CD14-positive monocyte (primary cell): Measurements from ENCODE around the gene ZYG11A. TPM values are rescaled to one million over a fixed set of nuclear protein-coding genes. Genes with fewer than 3 reads are reported as not detected.
A peak's percentile ranks its signal among the peaks of the same experiment; 100 is the strongest.
"Not testable (repeated sequence)": the region's sequence is repeated elsewhere in the genome, so short reads cannot be mapped to it uniquely, and the experiment has no call there.

Experiments used
- DNase-seq, 3 donors: peaks; one replicate each; pipeline ENCODE4 v3.0.0-alpha.2; 2011 to 2022
- H2AFZ ChIP-seq: 2 replicates; pipeline ENCODE4 v1.6.0; 2012; ENCODE audit warnings: mild to moderate bottlenecking, low read depth, low read length, inconsistent platforms; ENCODE audit not compliant: insufficient read depth, poor library complexity, severe bottlenecking
- H3K27ac ChIP-seq, 2 donors: 1 replicate in 1 of 2; 2 replicates in 1 of 2; pipeline ENCODE4 v1.5.1; 2012 to 2013; ENCODE audit warnings: low read length in 2 of 2, control low read depth in 1 of 2, inconsistent platforms in 1 of 2, low read depth in 1 of 2, mild to moderate bottlenecking in 1 of 2
- H3K27me3 ChIP-seq, 2 donors: one replicate each; pipeline versions ENCODE4 v1.6.0 to v1.6.1; 2011 to 2013; ENCODE audit warnings: low read length in 2 of 2; ENCODE audit not compliant: control insufficient read depth in 2 of 2, insufficient read depth in 2 of 2
- H3K36me3 ChIP-seq, 2 donors: replicated peaks in 1 of 2; 1 replicate in 1 of 2; 2 replicates in 1 of 2; pipeline versions ENCODE4 v1.5.1 to v1.6.1; 2012 to 2013; ENCODE audit warnings: low read length in 2 of 2, control low read depth in 1 of 2, inconsistent platforms in 1 of 2, mild to moderate bottlenecking in 1 of 2; ENCODE audit not compliant: insufficient read depth in 2 of 2, control insufficient read depth in 1 of 2
- H3K4me1 ChIP-seq, 2 donors: 1 replicate in 1 of 2; 2 replicates in 1 of 2; pipeline versions ENCODE4 v1.5.1 to v1.6.1; 2012 to 2013; ENCODE audit warnings: low read length in 2 of 2, control low read depth in 1 of 2, inconsistent platforms in 1 of 2, mild to moderate bottlenecking in 1 of 2, moderate library complexity in 1 of 2; ENCODE audit not compliant: insufficient read depth in 2 of 2, control insufficient read depth in 1 of 2
- H3K4me2 ChIP-seq: replicated peaks from 2 replicates; pipeline ENCODE3; 2012; ENCODE audit warnings: low read length, moderate library complexity, mild to moderate bottlenecking; ENCODE audit not compliant: poor library complexity, severe bottlenecking; ENCODE audit errors: extremely low read depth
- H3K4me3 ChIP-seq, 3 experiments: fragments of 200-600 bp in 1 of 3; sonication (generic) in 1 of 3; replicated peaks in 1 of 3; 1 replicate in 2 of 3; 2 replicates in 1 of 3; pipeline ENCODE4 v1.5.1; 2011 to 2013; ENCODE audit warnings: low read length in 3 of 3, mild to moderate bottlenecking in 3 of 3, control low read depth in 2 of 3, low read depth in 2 of 3, inconsistent platforms in 1 of 3, moderate library complexity in 1 of 3
- H3K79me2 ChIP-seq: 2 replicates; pipeline ENCODE4 v1.6.0; 2012; ENCODE audit warnings: mild to moderate bottlenecking, control low read depth, inconsistent platforms, low read length, moderate library complexity; ENCODE audit not compliant: insufficient read depth
- H3K9ac ChIP-seq: 2 replicates; pipeline ENCODE4 v1.6.0; 2017; ENCODE audit warnings: low read length, mild to moderate bottlenecking; ENCODE audit not compliant: insufficient read depth, poor library complexity, severe bottlenecking
- H3K9me3 ChIP-seq, 2 donors: replicated peaks in 1 of 2; 1 replicate in 1 of 2; 2 replicates in 1 of 2; pipeline versions ENCODE4 v1.5.1 to v1.6.1; 2012 to 2013; ENCODE audit warnings: low read length in 2 of 2, control low read depth in 1 of 2; ENCODE audit not compliant: control insufficient read depth in 1 of 2, insufficient read depth in 1 of 2
- H4K20me1 ChIP-seq: 2 replicates; pipeline ENCODE4 v1.6.0; 2012; ENCODE audit warnings: mild to moderate bottlenecking, low read length, control low read depth, moderate library complexity; ENCODE audit not compliant: insufficient read depth
- H3K27ac Mint-ChIP-seq, 7 donors: one replicate each; pipeline ENCODE4 v1.8.0; 2020; ENCODE audit warnings: mild to moderate bottlenecking in 7 of 7, mixed read lengths in 7 of 7, moderate library complexity in 6 of 7, inconsistent platforms in 2 of 7
- H3K27me3 Mint-ChIP-seq, 3 donors: one replicate each; pipeline ENCODE4 v1.8.0; 2021 to 2022; ENCODE audit warnings: low read depth in 3 of 3, mild to moderate bottlenecking in 3 of 3, mixed read lengths in 3 of 3, moderate library complexity in 3 of 3, inconsistent platforms in 1 of 3
- H3K36me3 Mint-ChIP-seq, 2 donors: one replicate each; pipeline ENCODE4 v1.8.0; 2020; ENCODE audit warnings: mixed read lengths in 2 of 2, inconsistent platforms in 1 of 2, mild to moderate bottlenecking in 1 of 2
- H3K4me1 Mint-ChIP-seq: one replicate; pipeline ENCODE4 v1.8.0; 2020; ENCODE audit warnings: mild to moderate bottlenecking, mixed read lengths
- H3K4me3 Mint-ChIP-seq, 2 donors: one replicate each; pipeline ENCODE4 v1.8.0; 2020; ENCODE audit warnings: mild to moderate bottlenecking in 2 of 2, mixed read lengths in 2 of 2, moderate library complexity in 1 of 2
- H3K9me3 Mint-ChIP-seq, 7 donors: one replicate each; pipeline ENCODE4 v1.8.0; 2020 to 2022; ENCODE audit warnings: mixed read lengths in 7 of 7, mild to moderate bottlenecking in 6 of 7, moderate library complexity in 6 of 7, inconsistent platforms in 2 of 7
- WGBS: methylation state at CpG from one replicate; pipeline ENCODE4 v1.1.5; 2013; ENCODE audit warnings: missing lambda C conversion rate; ENCODE audit not compliant: insufficient coverage; 5-methylcytosine and 5-hydroxymethylcytosine counted together
- intact Hi-C, 2 donors: fragments of 100-400 bp; cut with micrococcal nuclease; formaldehyde crosslinking; loops; one replicate each; pipeline versions ENCODE4 v1.15.0 to v1.15.1; 2023
- polyA minus RNA-seq: library from RNA; depleted of rRNA, polyadenylated mRNA; stranded (reverse); fragments of >200 nt; gene quantifications from 2 replicates; pipeline ENCODE4 v1.2.3, GENCODE V29; 2012
- polyA plus RNA-seq, 3 donors: library from polyadenylated mRNA; depleted of rRNA in 1 of 3; unstranded in 2 of 3; stranded (reverse) in 1 of 3; fragments of 300-500 nt in 2 of 3; fragments of >200 nt in 1 of 3; fragmentation: Illumina TruSeq in 2 of 3; gene quantifications; 1 replicate in 2 of 3; 2 replicates in 1 of 3; pipeline ENCODE4 v1.2.3, GENCODE V29; 2012 to 2021
- total RNA-seq, 12 experiments: library from RNA in 1 of 12; stranded (reverse) in 1 of 12; fragments of 120-200 nt in 1 of 12; gene quantifications; one replicate each; pipeline ENCODE4 v1.2.4 and lab custom pipeline; 2013 to 2026; ENCODE audit warnings: mixed read lengths in 6 of 12, inconsistent platforms in 1 of 12
- TF ChIP-seq, protein P1 (sequence below): fragments of 200-600 bp; IDR thresholded peaks from one replicate; pipeline ENCODE4 v1.8.0; 2022; ENCODE audit warnings: antibody characterized with exemption, mild to moderate bottlenecking

Gene ZYG11A
- 0.02 TPM for total RNA-seq (2013)
- polyA plus RNA-seq (not detected), polyA minus RNA-seq (not detected in 2 replicates), total RNA-seq (lab: John Stamatoyannopoulos, UW) (0 to 1.5 (median 0.04) reads per million in 11 experiments)

DNA sequence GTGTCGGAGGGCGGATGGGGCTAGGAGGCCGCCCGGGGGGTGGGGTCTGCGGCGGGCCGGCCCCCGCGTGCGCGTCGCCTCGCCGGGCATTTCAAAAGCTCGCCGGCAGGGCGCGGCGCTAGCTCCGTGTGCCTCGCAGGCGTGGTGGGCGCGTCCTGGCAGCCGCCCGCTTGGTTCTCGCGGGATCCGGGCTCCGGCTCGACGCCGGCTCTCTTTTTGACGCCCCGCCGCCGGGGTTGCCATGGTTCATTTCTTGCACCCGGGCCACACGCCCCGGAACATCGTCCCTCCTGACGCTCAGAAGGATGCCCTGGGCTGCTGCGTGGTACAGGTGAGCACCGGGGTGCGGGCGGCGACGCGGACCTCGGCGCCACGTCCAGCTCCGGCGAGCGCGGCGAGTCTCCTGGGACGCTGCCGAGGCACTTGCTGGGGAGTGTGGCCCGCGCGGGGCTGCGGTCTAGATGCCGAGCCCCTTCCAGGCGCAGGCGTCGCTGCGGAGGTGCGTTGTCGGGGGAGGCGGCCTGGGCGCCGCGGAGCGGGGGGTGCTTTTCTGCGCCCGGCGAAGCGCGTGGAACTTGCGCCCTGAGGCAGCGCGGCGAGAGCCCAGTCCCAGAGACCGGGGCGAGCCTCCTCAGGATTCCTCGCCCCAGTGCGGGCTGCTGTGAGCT is at the start of gene ZYG11A:
ZYG11A (plus strand) TSS at position 118 of the 668 bp plus-strand sequence; CDS start at position 242, 124 bp downstream.
- Histone ChIP-seq H2AFZ (peak within 1 kb of the TSS; percentile 70), H3K9me3 (no peaks in the 10 kb centered on the region), H3K36me3 (no peaks in the 10 kb centered on the region), H4K20me1 (no peaks in the 10 kb centered on the region), H3K79me2 (no peaks in the 10 kb centered on the region), H3K4me1 (peaks cover 6 to 11% of the 10 kb centered on the region in 2 donors), H3K4me3 (peak within 1 kb of the TSS; percentile 1 to 68 (median 5)), H3K9ac (peak within 1 kb of the TSS; percentile 25), H3K27ac (no peak within 1 kb of the TSS), H3K4me2 (peak within 1 kb of the TSS; percentile 73), H3K27me3 (peaks cover 39 to 57% of the 10 kb centered on the region in 2 donors)
- Mint-ChIP-seq H3K4me3 (peak within 1 kb of the TSS; percentile 74 to 87), H3K9me3 (peaks cover 0 to 21% (median 7%) of the 10 kb centered on the region in 7 donors), H3K36me3 (peaks cover 0 to 3% of the 10 kb centered on the region in 2 donors), H3K4me1 (peaks cover 17% of the 10 kb centered on the region), H3K27me3 (peaks cover 45 to 70% (median 63%) of the 10 kb centered on the region in 3 donors), H3K27ac (no peak within 1 kb of the TSS)
- TF ChIP-seq, protein P1, sequence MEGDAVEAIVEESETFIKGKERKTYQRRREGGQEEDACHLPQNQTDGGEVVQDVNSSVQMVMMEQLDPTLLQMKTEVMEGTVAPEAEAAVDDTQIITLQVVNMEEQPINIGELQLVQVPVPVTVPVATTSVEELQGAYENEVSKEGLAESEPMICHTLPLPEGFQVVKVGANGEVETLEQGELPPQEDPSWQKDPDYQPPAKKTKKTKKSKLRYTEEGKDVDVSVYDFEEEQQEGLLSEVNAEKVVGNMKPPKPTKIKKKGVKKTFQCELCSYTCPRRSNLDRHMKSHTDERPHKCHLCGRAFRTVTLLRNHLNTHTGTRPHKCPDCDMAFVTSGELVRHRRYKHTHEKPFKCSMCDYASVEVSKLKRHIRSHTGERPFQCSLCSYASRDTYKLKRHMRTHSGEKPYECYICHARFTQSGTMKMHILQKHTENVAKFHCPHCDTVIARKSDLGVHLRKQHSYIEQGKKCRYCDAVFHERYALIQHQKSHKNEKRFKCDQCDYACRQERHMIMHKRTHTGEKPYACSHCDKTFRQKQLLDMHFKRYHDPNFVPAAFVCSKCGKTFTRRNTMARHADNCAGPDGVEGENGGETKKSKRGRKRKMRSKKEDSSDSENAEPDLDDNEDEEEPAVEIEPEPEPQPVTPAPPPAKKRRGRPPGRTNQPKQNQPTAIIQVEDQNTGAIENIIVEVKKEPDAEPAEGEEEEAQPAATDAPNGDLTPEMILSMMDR: peak; percentile 7
- 4% methylated on average over 88 of the region's 88 CpGs for WGBS
- peak in 2 of 3 donors; percentile 7 to 11 for DNase-seq
- intact Hi-C loops: no loop called here

DNA sequence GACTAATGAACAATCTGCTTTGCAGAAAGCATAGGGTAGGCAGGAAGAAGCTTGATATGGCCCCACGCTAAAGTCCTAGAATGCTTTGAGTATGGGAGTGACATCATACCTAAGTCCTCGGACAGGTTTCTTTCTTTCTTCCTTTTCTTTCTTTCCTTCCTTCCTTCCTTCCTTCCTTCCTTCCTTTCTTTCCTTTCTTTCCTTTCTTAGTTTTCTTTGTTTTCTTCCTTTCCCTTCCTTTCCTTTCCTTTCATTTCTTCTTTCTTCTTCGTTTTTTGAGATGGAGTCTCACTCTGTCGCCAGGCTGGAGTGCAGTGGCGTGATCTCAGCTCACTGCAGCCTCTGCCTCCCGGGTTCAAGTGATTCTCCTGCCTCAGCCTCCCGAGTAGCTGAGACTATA is 48.8 kb upstream of the ZYG11A start:
- Mint-ChIP-seq H3K36me3 (peaks cover 39 to 55% of the 10 kb centered on the region in 2 donors), H3K4me1 (peaks cover 19% of the 10 kb centered on the region), H3K27ac (peak overlapping the region in 2 of 7 donors; percentile 22 to 47)
- H3K4me3 ChIP-seq, intact Hi-C loops, DNase-seq, H3K9me3 ChIP-seq, H3K9me3 Mint-ChIP-seq, H3K4me2 ChIP-seq, H3K4me3 Mint-ChIP-seq, H3K79me2 ChIP-seq, H3K9ac ChIP-seq, H2AFZ ChIP-seq, H4K20me1 ChIP-seq, H3K27me3 Mint-ChIP-seq, H3K27ac ChIP-seq, H3K27me3 ChIP-seq: not testable (repeated sequence)
- peaks cover 22 to 67% of the 10 kb centered on the region in 2 donors for H3K36me3 ChIP-seq
- 100% methylated on average over 1 of the region's 7 CpGs for WGBS
- H3K4me1 ChIP-seq: peaks cover 7 to 14% of the 10 kb centered on the region in 2 donors
